K562 (cell line): ENCODE data around the gene RC3H2. TPM values are rescaled to one million over a fixed set of nuclear protein-coding genes. Genes with fewer than 3 reads are reported as not detected.

ENCODE experiments used
- E2F3 ChIP-seq: fragments of 250-450 bp; sonication (Bioruptor Pico); IDR thresholded peaks from 2 replicates; pipeline ENCODE4 v1.4.0; 2020; ENCODE audit warnings: mild to moderate bottlenecking
- ETS2 ChIP-seq: IDR thresholded peaks from 2 replicates; pipeline ENCODE4 v1.6.1; 2016; ENCODE audit warnings: borderline replicate concordance, missing genetic modification characterization, mild to moderate bottlenecking, moderate library complexity, missing compliant biosample characterization; ENCODE audit not compliant: poor library complexity, severe bottlenecking
- FOXM1 ChIP-seq, 2 experiments: fragments of 450-650 bp in 1 of 2; sonication (generic) in 1 of 2; formaldehyde crosslinking in 1 of 2; IDR thresholded peaks; 2 replicates each; pipeline versions ENCODE4 v1.6.1 to v1.9.0; 2017 to 2022; ENCODE audit warnings: low read depth in 2 of 2, mild to moderate bottlenecking in 2 of 2, missing genetic modification reagents in 1 of 2, moderate library complexity in 1 of 2
- GABPB1 ChIP-seq: sonication (generic); formaldehyde crosslinking; IDR thresholded peaks from 2 replicates; pipeline ENCODE4 v1.8.0; 2022; ENCODE audit warnings: mild to moderate bottlenecking, missing genetic modification reagents
- GTF2A2 ChIP-seq: IDR thresholded peaks from 2 replicates; pipeline ENCODE4 v1.6.1; 2016; ENCODE audit warnings: mild to moderate bottlenecking, missing genetic modification characterization, missing compliant biosample characterization
- KDM4B ChIP-seq, 2 experiments: fragments of 450-650 bp in 1 of 2; sonication (generic) in 1 of 2; IDR thresholded peaks; 2 replicates each; pipeline ENCODE4 v1.6.1; 2016 to 2017; ENCODE audit warnings: borderline replicate concordance in 2 of 2, antibody characterized with exemption in 1 of 2, low read depth in 1 of 2, mild to moderate bottlenecking in 1 of 2
- KLF1 ChIP-seq: fragments of 450-650 bp; IDR thresholded peaks from 2 replicates; pipeline ENCODE4 v1.6.1; 2016; ENCODE audit warnings: missing genetic modification characterization, missing compliant biosample characterization
- POLR2A ChIP-seq: fragments of 450-650 bp; conservative IDR thresholded peaks from 2 replicates; pipeline ENCODE4 v1.6.1; 2016
- XRCC3 ChIP-seq: fragments of 450-650 bp; IDR thresholded peaks from 2 replicates; pipeline ENCODE4 v1.6.1; 2017; ENCODE audit warnings: mild to moderate bottlenecking, moderate library complexity
- ZNF347 ChIP-seq: fragments of 450-650 bp; formaldehyde crosslinking; IDR thresholded peaks from 2 replicates; pipeline ENCODE4 v1.4.0; 2020; ENCODE audit warnings: low read depth, mild to moderate bottlenecking, moderate library complexity
- ZNF76 ChIP-seq: fragments of 250-450 bp; sonication (Bioruptor Pico); IDR thresholded peaks from 2 replicates; pipeline ENCODE4 v1.4.0; 2020; ENCODE audit warnings: mild to moderate bottlenecking, moderate library complexity, borderline replicate concordance
- polyA plus RNA-seq, 8 experiments: library from polyadenylated mRNA; depleted of rRNA in 4 of 8; stranded (reverse) in 5 of 8; unstranded in 3 of 8; fragments of >200 nt; fragmentation: Nextera tagmentation in 2 of 8; fragmentation: Illumina TruSeq in 1 of 8; extraction: Ambion mirVana in 2 of 8; extraction: Trizol in 1 of 8; gene quantifications; 2 replicates each; pipeline versions ENCODE4 v1.2.1 to v1.2.3, GENCODE V29; 2011 to 2014; ENCODE audit warnings: inconsistent platforms in 1 of 8, missing spikeins in 1 of 8
- total RNA-seq, 7 experiments: library from RNA; depleted of rRNA in 6 of 7; stranded (reverse); fragments of >200 nt in 6 of 7; fragmentation: Illumina TruSeq in 2 of 7; extraction: Trizol in 2 of 7; gene quantifications; 2 replicates each; pipeline versions ENCODE4 v1.2.1 to v1.2.3, GENCODE V29; 2011 to 2021; ENCODE audit warnings: low replicate concordance in 1 of 7
- TF ChIP-seq, protein P1 (sequence below): fragments of 450-650 bp; IDR thresholded peaks from 2 replicates; pipeline ENCODE4 v1.6.1; 2016; ENCODE audit warnings: borderline replicate concordance
- TF ChIP-seq, protein P2 (sequence below): fragments of 250-450 bp; sonication (Bioruptor Pico); IDR thresholded peaks from 2 replicates; pipeline ENCODE4 v1.4.0; 2020; ENCODE audit warnings: mild to moderate bottlenecking, moderate library complexity
- TF ChIP-seq, protein P3 (sequence below): sonication (generic); formaldehyde crosslinking; IDR thresholded peaks from 2 replicates; pipeline ENCODE4 v1.9.0; 2022; ENCODE audit warnings: mild to moderate bottlenecking, missing genetic modification reagents
- TF ChIP-seq, protein P4 (sequence below), 3 experiments: fragments of 200-800 bp in 1 of 3; sonication (Bioruptor generic) in 1 of 3; sonication (generic) in 1 of 3; formaldehyde crosslinking in 1 of 3; IDR thresholded peaks; 2 replicates each; pipeline versions ENCODE4 v1.6.1 to v1.8.0; 2016 to 2022; ENCODE audit warnings: mild to moderate bottlenecking in 2 of 3, missing compliant biosample characterization in 2 of 3, missing genetic modification characterization in 2 of 3, missing genetic modification reagents in 1 of 3
- TF ChIP-seq, protein P5 (sequence below): sonication (generic); formaldehyde crosslinking; IDR thresholded peaks from 2 replicates; pipeline ENCODE4 v1.8.0; 2022; ENCODE audit warnings: mild to moderate bottlenecking, missing genetic modification reagents

RC3H2 gene
- total and polyA plus RNA-seq, 9 of the 15 experiments (the other 6 are each of a cell fraction or from before 2014, with no cell fraction given): 5.6 to 35.4 (median 18.6) TPM

DNA sequence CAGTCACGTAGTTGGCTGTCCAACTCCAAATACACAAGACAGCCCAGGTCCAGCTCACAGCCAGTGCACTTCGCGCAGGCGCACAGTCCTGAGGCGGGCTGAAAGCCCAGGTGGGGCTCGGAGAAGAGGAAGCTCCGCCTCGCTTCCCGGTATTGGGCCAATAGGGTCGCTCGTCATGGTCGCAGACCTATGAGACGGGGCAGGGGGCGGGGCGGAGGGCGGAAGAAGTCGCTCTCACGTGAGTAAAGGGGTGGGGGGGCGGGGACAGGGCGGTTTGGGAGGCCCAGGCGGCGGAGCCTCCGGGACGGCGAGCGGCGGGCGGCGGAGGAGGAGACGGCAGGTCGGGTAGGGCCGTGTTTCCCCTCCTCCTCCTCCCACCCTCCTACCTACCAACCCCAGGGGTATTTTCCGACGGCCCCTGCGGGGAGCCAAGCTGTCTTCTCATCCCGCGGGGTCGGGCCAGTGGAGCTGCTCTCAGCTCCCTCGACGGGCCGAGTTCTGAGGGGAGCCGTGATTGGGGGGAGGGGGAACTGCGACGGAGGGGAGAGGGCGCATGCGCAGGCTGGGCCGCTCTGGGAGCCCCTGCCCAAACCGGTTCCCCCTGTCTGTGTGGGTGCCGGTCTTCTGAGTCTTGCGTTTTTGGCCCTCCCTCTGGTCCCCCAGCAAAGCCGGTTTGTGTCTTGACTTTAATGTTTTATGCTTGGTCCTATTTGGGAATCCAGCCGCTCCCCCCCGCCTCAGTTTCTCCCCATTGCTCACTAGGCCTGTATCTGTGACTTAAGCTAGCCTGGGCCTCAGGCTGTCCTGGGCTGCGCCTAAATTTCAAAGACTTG, 35.8 kb upstream of the RC3H2 start, which contains the start of gene RABGAP1 (continued):
- no peak; the same call in 1 of the 2 replicates for TF ChIP-seq E2F3 (CRISPR knock-in tag)
- peak; percentile 73 for TF ChIP-seq GABPB1 (CRISPR knock-in tag)
- TF ChIP-seq XRCC3: no peak
- TF ChIP-seq KLF1 (tag): no peak
- TF ChIP-seq, protein P1, sequence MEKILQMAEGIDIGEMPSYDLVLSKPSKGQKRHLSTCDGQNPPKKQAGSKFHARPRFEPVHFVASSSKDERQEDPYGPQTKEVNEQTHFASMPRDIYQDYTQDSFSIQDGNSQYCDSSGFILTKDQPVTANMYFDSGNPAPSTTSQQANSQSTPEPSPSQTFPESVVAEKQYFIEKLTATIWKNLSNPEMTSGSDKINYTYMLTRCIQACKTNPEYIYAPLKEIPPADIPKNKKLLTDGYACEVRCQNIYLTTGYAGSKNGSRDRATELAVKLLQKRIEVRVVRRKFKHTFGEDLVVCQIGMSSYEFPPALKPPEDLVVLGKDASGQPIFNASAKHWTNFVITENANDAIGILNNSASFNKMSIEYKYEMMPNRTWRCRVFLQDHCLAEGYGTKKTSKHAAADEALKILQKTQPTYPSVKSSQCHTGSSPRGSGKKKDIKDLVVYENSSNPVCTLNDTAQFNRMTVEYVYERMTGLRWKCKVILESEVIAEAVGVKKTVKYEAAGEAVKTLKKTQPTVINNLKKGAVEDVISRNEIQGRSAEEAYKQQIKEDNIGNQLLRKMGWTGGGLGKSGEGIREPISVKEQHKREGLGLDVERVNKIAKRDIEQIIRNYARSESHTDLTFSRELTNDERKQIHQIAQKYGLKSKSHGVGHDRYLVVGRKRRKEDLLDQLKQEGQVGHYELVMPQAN: no peak
- TF ChIP-seq, protein P2, sequence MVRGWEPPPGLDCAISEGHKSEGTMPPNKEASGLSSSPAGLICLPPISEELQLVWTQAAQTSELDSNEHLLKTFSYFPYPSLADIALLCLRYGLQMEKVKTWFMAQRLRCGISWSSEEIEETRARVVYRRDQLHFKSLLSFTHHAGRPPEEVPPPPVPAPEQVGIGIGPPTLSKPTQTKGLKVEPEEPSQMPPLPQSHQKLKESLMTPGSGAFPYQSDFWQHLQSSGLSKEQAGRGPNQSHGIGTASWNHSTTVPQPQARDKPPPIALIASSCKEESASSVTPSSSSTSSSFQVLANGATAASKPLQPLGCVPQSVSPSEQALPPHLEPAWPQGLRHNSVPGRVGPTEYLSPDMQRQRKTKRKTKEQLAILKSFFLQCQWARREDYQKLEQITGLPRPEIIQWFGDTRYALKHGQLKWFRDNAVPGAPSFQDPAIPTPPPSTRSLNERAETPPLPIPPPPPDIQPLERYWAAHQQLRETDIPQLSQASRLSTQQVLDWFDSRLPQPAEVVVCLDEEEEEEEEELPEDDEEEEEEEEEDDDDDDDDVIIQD (CRISPR knock-in tag): no peak
- TF ChIP-seq, protein P3, sequence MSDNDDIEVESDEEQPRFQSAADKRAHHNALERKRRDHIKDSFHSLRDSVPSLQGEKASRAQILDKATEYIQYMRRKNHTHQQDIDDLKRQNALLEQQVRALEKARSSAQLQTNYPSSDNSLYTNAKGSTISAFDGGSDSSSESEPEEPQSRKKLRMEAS (CRISPR knock-in tag): peak; percentile 13; the same call in 1 of the 2 replicates
- TF ChIP-seq ZNF347 (CRISPR knock-in tag): no peak
- TF ChIP-seq, protein P4, sequence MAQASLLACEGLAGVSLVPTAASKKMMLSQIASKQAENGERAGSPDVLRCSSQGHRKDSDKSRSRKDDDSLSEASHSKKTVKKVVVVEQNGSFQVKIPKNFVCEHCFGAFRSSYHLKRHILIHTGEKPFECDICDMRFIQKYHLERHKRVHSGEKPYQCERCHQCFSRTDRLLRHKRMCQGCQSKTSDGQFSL (CRISPR knock-in tag; IDR thresholded peaks at IDR 0.05): peak; percentile 68; the same call in 1 of the 2 replicates
- TF ChIP-seq, protein P4 (tag; IDR thresholded peaks at IDR 0.05): peak in 1 of 2 experiments; percentile 91; a peak in 2 of 4 replicates
- TF ChIP-seq GTF2A2 (tag): no peak
- TF ChIP-seq ZNF76 (CRISPR knock-in tag): no peak
- TF ChIP-seq, protein P5, sequence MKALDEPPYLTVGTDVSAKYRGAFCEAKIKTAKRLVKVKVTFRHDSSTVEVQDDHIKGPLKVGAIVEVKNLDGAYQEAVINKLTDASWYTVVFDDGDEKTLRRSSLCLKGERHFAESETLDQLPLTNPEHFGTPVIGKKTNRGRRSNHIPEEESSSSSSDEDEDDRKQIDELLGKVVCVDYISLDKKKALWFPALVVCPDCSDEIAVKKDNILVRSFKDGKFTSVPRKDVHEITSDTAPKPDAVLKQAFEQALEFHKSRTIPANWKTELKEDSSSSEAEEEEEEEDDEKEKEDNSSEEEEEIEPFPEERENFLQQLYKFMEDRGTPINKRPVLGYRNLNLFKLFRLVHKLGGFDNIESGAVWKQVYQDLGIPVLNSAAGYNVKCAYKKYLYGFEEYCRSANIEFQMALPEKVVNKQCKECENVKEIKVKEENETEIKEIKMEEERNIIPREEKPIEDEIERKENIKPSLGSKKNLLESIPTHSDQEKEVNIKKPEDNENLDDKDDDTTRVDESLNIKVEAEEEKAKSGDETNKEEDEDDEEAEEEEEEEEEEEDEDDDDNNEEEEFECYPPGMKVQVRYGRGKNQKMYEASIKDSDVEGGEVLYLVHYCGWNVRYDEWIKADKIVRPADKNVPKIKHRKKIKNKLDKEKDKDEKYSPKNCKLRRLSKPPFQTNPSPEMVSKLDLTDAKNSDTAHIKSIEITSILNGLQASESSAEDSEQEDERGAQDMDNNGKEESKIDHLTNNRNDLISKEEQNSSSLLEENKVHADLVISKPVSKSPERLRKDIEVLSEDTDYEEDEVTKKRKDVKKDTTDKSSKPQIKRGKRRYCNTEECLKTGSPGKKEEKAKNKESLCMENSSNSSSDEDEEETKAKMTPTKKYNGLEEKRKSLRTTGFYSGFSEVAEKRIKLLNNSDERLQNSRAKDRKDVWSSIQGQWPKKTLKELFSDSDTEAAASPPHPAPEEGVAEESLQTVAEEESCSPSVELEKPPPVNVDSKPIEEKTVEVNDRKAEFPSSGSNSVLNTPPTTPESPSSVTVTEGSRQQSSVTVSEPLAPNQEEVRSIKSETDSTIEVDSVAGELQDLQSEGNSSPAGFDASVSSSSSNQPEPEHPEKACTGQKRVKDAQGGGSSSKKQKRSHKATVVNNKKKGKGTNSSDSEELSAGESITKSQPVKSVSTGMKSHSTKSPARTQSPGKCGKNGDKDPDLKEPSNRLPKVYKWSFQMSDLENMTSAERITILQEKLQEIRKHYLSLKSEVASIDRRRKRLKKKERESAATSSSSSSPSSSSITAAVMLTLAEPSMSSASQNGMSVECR (CRISPR knock-in tag): peak; percentile 77
- peak; percentile 79 for TF ChIP-seq POLR2A
- peak in 1 of 2 experiments; percentile 31; a peak in 1 of 4 replicates for TF ChIP-seq KDM4B (IDR thresholded peaks at IDR 0.05; ENCODE audit: borderline replicate concordance in 2 of 2, low read depth in 1 of 2)
- TF ChIP-seq FOXM1 (IDR thresholded peaks at IDR 0.05; ENCODE audit: low read depth): no peak
- no peak for TF ChIP-seq FOXM1 (CRISPR knock-in tag; IDR thresholded peaks at IDR 0.05; ENCODE audit: low read depth)
- no peak for TF ChIP-seq ETS2 (tag)
